Smooth muscle cell (in vitro differentiated cells): ENCODE results near the gene ARHGAP26. TPM values are rescaled to one million over a fixed set of nuclear protein-coding genes. Genes with fewer than 3 reads are reported as not detected.

Source experiments
- DNase-seq: peaks from one replicate; lab custom pipeline; 2025; ENCODE audit not compliant: unreplicated experiment; lab: John Stamatoyannopoulos, UW
- H2AFZ ChIP-seq: fragments of 200-600 bp; sonication (generic); 2 replicates; pipeline ENCODE4 v1.6.0; 2016; ENCODE audit warnings: antibody characterized with exemption, low read depth, mild to moderate bottlenecking
- H3F3A ChIP-seq: fragments of 200-600 bp; sonication (generic); 2 replicates; pipeline ENCODE4 v1.6.0; 2017; ENCODE audit warnings: antibody characterized with exemption, low read depth
- H3K27ac ChIP-seq: fragments of 200-600 bp; sonication (generic); 2 replicates; pipeline ENCODE4 v1.5.1; 2016; ENCODE audit warnings: low read depth, mild to moderate bottlenecking
- H3K27me3 ChIP-seq: fragments of 200-600 bp; sonication (generic); 2 replicates; pipeline ENCODE4 v1.6.1; 2016; ENCODE audit warnings: low read depth, mild to moderate bottlenecking
- H3K36me3 ChIP-seq: fragments of 200-600 bp; sonication (generic); 2 replicates; pipeline ENCODE4 v1.5.1; 2016; ENCODE audit warnings: low read depth
- H3K4me1 ChIP-seq: fragments of 200-600 bp; sonication (generic); 2 replicates; pipeline ENCODE4 v1.5.1; 2016; ENCODE audit warnings: low read depth
- H3K4me2 ChIP-seq: fragments of 200-600 bp; sonication (generic); 2 replicates; pipeline ENCODE4 v1.6.0; 2016; ENCODE audit warnings: mild to moderate bottlenecking
- H3K4me3 ChIP-seq: fragments of 200-600 bp; sonication (generic); 2 replicates; pipeline ENCODE4 v1.5.1; 2016; ENCODE audit warnings: mild to moderate bottlenecking
- H3K79me2 ChIP-seq: fragments of 200-600 bp; sonication (generic); 2 replicates; pipeline ENCODE4 v1.6.0; 2016; ENCODE audit warnings: low read depth, mild to moderate bottlenecking
- H3K9ac ChIP-seq: fragments of 200-600 bp; sonication (generic); 2 replicates; pipeline ENCODE4 v1.6.0; 2016; ENCODE audit warnings: low read depth
- H3K9me3 ChIP-seq: fragments of 200-600 bp; sonication (generic); replicated peaks from 2 replicates; pipeline ENCODE4 v1.5.1; 2016; ENCODE audit warnings: low read depth
- H4K20me1 ChIP-seq: fragments of 200-600 bp; sonication (generic); 2 replicates; pipeline ENCODE4 v1.6.0; 2016; ENCODE audit warnings: low read depth
- WGBS: methylation state at CpG from one replicate; pipeline ENCODE4 v1.1.7; 2016; ENCODE audit warnings: low lambda C conversion rate; 5-methylcytosine and 5-hydroxymethylcytosine counted together
- polyA plus RNA-seq: library from polyadenylated mRNA; unstranded; fragments of >200 nt; fragmentation: Nextera tagmentation; extraction: Ambion mirVana; gene quantifications from 2 replicates; pipeline ENCODE4 v1.2.1, GENCODE V29; 2016
- total RNA-seq: library from RNA; depleted of rRNA; stranded (reverse); fragments of >200 nt; gene quantifications from 2 replicates; pipeline ENCODE4 v1.2.3, GENCODE V29; 2014
- TF ChIP-seq, protein P1 (sequence below): fragments of 200-600 bp; sonication (generic); IDR thresholded peaks from 2 replicates; pipeline ENCODE4 v1.5.1; 2017; ENCODE audit warnings: borderline replicate concordance, mild to moderate bottlenecking, antibody characterized with exemption; ENCODE audit not compliant: insufficient read depth, poor library complexity, severe bottlenecking

The ARHGAP26 gene
- total and polyA plus RNA-seq, 2 experiments from 2014 or later, result 2.2 to 5.1 TPM

DNA sequence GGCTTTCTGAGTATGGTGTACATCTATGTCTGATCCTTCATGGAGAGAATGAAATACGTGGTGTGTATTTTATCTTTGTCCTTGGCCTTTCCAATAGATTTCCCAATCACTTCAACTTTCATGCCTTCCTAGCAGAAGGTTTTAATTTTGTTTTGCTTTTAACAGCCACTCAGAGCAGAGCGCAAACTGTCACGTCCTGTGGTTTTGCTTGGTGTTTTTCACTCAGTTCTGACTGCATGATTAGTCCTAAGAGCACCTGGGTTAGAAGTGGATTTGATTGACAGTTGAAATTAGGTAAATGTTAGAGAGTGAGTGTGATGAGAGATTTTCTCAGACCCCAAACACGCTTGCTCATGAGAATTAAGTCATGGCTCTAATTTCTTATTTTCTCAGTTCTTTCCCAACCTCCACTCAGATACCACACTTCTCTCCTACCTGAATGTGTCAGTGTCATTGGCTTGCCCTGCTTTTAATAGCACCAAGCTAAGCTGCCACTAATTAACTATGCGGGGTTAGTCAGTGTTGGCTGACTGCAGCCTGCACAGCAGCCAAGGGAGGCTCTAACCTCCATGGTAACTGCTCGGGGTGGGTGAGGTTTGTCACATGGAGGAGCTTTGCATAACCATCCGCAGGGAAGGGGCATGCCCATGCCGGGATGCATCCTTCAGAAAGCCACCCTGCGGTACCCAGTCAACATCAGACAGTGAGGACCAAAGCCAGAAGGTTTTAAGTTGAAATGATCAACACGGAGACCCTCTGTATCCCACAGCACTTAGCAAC is 459.9 kb downstream of the ARHGAP26 start:
- Histone ChIP-seq H3K4me1 (peaks cover 3% of the 10 kb centered on the region), H3F3A (no peaks in the 10 kb centered on the region), H3K4me2 (no peak overlapping the region), H3K9me3 (no peaks in the 10 kb centered on the region), H3K9ac (no peak overlapping the region), H3K27ac (no peak overlapping the region), H3K4me3 (no peak overlapping the region), H2AFZ (peak overlapping the region; percentile 48), H3K27me3 (no peaks in the 10 kb centered on the region), H3K79me2 (no peaks in the 10 kb centered on the region), H4K20me1 (no peaks in the 10 kb centered on the region), H3K36me3 (no peaks in the 10 kb centered on the region)
- 68% methylated on average over 10 of the region's 10 CpGs for WGBS
- DNase-seq, result no peak
- TF ChIP-seq, protein P1, sequence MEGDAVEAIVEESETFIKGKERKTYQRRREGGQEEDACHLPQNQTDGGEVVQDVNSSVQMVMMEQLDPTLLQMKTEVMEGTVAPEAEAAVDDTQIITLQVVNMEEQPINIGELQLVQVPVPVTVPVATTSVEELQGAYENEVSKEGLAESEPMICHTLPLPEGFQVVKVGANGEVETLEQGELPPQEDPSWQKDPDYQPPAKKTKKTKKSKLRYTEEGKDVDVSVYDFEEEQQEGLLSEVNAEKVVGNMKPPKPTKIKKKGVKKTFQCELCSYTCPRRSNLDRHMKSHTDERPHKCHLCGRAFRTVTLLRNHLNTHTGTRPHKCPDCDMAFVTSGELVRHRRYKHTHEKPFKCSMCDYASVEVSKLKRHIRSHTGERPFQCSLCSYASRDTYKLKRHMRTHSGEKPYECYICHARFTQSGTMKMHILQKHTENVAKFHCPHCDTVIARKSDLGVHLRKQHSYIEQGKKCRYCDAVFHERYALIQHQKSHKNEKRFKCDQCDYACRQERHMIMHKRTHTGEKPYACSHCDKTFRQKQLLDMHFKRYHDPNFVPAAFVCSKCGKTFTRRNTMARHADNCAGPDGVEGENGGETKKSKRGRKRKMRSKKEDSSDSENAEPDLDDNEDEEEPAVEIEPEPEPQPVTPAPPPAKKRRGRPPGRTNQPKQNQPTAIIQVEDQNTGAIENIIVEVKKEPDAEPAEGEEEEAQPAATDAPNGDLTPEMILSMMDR, result no peak

DNA sequence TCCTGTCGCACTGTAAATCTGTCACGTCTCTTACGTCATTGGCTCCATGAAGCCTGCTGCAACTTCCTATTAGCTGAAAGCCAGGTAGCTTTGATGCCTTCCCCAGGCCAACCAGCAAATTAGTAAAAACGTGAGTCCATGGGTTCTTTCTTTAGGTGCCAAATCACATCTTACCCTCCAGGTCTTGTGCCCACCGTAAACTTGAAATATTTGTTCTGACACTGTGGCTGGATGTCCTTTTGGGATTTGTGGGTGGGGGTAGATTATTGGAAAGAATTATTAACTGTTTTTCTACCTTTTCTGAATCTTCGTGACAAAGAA is 460.5 kb downstream of the ARHGAP26 start:
- TF ChIP-seq, protein P1, result no peak
- Histone ChIP-seq H3K79me2 (no peaks in the 10 kb centered on the region), H4K20me1 (no peaks in the 10 kb centered on the region), H3K4me2 (no peak overlapping the region), H3K27me3 (no peaks in the 10 kb centered on the region), H3K27ac (no peak overlapping the region), H3K36me3 (no peaks in the 10 kb centered on the region), H3K4me3 (no peak overlapping the region), H3K4me1 (peaks cover 3% of the 10 kb centered on the region), H3K9ac (no peak overlapping the region), H2AFZ (no peak overlapping the region), H3F3A (no peaks in the 10 kb centered on the region), H3K9me3 (no peaks in the 10 kb centered on the region)
- no peak for DNase-seq
- WGBS, result 92% methylated on average over 6 of the region's 6 CpGs

DNA sequence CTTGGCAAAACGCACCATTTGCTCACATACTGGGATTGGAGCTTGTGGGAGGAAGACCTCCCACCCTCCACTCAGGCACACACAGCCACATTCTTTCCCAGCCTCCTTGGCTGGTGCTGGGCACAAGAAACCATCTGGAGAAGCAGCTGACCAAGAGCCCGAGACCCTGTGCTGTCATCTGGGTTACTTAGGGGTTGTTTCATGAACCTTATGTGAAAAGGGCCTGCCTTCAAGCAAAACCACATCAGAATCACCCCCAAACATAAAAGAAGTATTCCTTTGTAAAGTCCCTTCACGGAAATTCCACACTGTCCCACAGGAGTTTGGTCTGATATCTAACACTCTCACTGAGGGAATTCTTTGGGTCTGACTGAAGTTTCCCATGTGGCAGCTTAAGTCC is 461.2 kb downstream of the ARHGAP26 start:
- no peak overlapping the region for H3K4me3 ChIP-seq
- no peaks in the 10 kb centered on the region for H3K27me3 ChIP-seq
- peak overlapping the region; percentile 2 for H3K27ac ChIP-seq
- H3K79me2 ChIP-seq, result no peaks in the 10 kb centered on the region
- no peaks in the 10 kb centered on the region for H3K36me3 ChIP-seq
- H3K4me1 ChIP-seq, result peaks cover 3% of the 10 kb centered on the region
- no peak for DNase-seq
- H3K4me2 ChIP-seq, result no peak overlapping the region
- H3F3A ChIP-seq, result no peaks in the 10 kb centered on the region
- H2AFZ ChIP-seq, result no peak overlapping the region
- TF ChIP-seq, protein P1, result no peak
- H3K9me3 ChIP-seq, result no peaks in the 10 kb centered on the region
- WGBS, result 50% methylated on average over 3 of the region's 3 CpGs
- H3K9ac ChIP-seq, result no peak overlapping the region
- no peaks in the 10 kb centered on the region for H4K20me1 ChIP-seq
